Measurements from ENCODE around the gene RAB28. TPM values are rescaled to one million over a fixed set of nuclear protein-coding genes. Genes with fewer than 3 reads are reported as not detected.

Gene RAB28
- total and polyA plus RNA-seq, 2 experiments from 2014 or later, result 15.3 to 23.9 TPM

DNA sequence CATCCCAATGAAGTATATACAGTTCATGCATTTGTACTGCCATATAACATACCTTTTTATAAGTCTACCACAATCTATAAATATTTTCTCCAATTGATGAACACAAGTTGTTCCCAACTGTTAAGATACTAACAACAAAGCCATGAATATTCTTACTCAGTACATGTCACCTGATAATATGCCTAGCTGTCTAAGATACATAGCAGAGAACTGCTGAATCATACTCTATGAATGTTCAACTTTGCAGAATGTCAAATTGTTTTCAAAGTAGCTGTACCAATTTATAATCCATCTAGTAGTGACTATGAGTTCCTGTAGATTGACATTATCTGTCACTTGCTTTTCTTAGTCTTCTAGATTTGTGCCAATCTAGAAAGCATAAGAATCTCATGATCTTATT is 84.9 kb downstream of the RAB28 start:
- no peak for ATAC-seq
- no peak overlapping the region for H3K4me3 ChIP-seq
- Mint-ChIP-seq H3K4me3 (no peak overlapping the region), H3K4me1 (peaks cover 2% of the 10 kb centered on the region; the same call in 2 of the 3 replicates), H3K9me3 (no peaks in the 10 kb centered on the region), H3K27ac (no peak overlapping the region), H3K27me3 (ENCODE audit: insufficient read depth, low read depth, poor library complexity) (no peaks in the 10 kb centered on the region), H3K36me3 (ENCODE audit: low read depth) (no peaks in the 10 kb centered on the region)
- H3K4me1 ChIP-seq (ENCODE audit: insufficient read depth), result no peaks in the 10 kb centered on the region
- no peak for DNase-seq (ENCODE audit: low spot score)
- TF ChIP-seq ZNF331 (CRISPR knock-in tag; IDR thresholded peaks at IDR 0.05; ENCODE audit: low read depth) (no peak), STAT1 (IDR thresholded peaks at IDR 0.05; ENCODE audit: unreplicated experiment) (no peak), CREB1 (CRISPR knock-in tag; IDR thresholded peaks at IDR 0.05; ENCODE audit: low read depth) (no peak), ZNF114 (CRISPR knock-in tag; IDR thresholded peaks at IDR 0.05) (no peak), NANOG (IDR thresholded peaks at IDR 0.05; ENCODE audit: borderline replicate concordance) (no peak), EZH2phosphoT487 (IDR thresholded peaks at IDR 0.05; ENCODE audit: unreplicated experiment) (no peak), POLR2AphosphoS5 (IDR thresholded peaks at IDR 0.05; ENCODE audit: low read depth) (no peak)
- TF ChIP-seq, protein P1, sequence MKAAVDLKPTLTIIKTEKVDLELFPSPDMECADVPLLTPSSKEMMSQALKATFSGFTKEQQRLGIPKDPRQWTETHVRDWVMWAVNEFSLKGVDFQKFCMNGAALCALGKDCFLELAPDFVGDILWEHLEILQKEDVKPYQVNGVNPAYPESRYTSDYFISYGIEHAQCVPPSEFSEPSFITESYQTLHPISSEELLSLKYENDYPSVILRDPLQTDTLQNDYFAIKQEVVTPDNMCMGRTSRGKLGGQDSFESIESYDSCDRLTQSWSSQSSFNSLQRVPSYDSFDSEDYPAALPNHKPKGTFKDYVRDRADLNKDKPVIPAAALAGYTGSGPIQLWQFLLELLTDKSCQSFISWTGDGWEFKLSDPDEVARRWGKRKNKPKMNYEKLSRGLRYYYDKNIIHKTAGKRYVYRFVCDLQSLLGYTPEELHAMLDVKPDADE (IDR thresholded peaks at IDR 0.05), result no peak
- TF ChIP-seq, protein P2, sequence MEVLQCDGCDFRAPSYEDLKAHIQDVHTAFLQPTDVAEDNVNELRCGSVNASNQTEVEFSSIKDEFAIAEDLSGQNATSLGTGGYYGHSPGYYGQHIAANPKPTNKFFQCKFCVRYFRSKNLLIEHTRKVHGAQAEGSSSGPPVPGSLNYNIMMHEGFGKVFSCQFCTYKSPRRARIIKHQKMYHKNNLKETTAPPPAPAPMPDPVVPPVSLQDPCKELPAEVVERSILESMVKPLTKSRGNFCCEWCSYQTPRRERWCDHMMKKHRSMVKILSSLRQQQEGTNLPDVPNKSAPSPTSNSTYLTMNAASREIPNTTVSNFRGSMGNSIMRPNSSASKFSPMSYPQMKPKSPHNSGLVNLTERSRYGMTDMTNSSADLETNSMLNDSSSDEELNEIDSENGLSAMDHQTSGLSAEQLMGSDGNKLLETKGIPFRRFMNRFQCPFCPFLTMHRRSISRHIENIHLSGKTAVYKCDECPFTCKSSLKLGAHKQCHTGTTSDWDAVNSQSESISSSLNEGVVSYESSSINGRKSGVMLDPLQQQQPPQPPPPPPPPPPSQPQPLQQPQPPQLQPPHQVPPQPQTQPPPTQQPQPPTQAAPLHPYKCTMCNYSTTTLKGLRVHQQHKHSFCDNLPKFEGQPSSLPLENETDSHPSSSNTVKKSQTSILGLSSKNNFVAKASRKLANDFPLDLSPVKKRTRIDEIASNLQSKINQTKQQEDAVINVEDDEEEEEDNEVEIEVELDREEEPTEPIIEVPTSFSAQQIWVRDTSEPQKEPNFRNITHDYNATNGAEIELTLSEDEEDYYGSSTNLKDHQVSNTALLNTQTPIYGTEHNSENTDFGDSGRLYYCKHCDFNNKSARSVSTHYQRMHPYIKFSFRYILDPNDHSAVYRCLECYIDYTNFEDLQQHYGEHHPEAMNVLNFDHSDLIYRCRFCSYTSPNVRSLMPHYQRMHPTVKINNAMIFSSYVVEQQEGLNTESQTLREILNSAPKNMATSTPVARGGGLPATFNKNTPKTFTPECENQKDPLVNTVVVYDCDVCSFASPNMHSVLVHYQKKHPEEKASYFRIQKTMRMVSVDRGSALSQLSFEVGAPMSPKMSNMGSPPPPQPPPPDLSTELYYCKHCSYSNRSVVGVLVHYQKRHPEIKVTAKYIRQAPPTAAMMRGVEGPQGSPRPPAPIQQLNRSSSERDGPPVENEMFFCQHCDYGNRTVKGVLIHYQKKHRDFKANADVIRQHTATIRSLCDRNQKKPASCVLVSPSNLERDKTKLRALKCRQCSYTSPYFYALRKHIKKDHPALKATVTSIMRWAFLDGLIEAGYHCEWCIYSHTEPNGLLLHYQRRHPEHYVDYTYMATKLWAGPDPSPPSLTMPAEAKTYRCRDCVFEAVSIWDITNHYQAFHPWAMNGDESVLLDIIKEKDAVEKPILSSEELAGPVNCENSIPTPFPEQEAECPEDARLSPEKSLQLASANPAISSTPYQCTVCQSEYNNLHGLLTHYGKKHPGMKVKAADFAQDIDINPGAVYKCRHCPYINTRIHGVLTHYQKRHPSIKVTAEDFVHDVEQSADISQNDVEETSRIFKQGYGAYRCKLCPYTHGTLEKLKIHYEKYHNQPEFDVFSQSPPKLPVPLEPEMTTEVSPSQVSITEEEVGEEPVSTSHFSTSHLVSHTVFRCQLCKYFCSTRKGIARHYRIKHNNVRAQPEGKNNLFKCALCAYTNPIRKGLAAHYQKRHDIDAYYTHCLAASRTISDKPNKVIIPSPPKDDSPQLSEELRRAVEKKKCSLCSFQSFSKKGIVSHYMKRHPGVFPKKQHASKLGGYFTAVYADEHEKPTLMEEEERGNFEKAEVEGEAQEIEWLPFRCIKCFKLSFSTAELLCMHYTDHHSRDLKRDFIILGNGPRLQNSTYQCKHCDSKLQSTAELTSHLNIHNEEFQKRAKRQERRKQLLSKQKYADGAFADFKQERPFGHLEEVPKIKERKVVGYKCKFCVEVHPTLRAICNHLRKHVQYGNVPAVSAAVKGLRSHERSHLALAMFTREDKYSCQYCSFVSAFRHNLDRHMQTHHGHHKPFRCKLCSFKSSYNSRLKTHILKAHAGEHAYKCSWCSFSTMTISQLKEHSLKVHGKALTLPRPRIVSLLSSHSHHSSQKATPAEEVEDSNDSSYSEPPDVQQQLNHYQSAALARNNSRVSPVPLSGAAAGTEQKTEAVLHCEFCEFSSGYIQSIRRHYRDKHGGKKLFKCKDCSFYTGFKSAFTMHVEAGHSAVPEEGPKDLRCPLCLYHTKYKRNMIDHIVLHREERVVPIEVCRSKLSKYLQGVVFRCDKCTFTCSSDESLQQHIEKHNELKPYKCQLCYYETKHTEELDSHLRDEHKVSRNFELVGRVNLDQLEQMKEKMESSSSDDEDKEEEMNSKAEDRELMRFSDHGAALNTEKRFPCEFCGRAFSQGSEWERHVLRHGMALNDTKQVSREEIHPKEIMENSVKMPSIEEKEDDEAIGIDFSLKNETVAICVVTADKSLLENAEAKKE (CRISPR knock-in tag; IDR thresholded peaks at IDR 0.05), result no peak
- TF ChIP-seq, protein P3, sequence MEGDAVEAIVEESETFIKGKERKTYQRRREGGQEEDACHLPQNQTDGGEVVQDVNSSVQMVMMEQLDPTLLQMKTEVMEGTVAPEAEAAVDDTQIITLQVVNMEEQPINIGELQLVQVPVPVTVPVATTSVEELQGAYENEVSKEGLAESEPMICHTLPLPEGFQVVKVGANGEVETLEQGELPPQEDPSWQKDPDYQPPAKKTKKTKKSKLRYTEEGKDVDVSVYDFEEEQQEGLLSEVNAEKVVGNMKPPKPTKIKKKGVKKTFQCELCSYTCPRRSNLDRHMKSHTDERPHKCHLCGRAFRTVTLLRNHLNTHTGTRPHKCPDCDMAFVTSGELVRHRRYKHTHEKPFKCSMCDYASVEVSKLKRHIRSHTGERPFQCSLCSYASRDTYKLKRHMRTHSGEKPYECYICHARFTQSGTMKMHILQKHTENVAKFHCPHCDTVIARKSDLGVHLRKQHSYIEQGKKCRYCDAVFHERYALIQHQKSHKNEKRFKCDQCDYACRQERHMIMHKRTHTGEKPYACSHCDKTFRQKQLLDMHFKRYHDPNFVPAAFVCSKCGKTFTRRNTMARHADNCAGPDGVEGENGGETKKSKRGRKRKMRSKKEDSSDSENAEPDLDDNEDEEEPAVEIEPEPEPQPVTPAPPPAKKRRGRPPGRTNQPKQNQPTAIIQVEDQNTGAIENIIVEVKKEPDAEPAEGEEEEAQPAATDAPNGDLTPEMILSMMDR (conservative IDR thresholded peaks at IDR 0.05; ENCODE audit: low read depth in 2 of 2), result no peak
- H2AFZ ChIP-seq, result no peak overlapping the region
- no peak overlapping the region for H3K4me2 ChIP-seq
- no peaks in the 10 kb centered on the region for H3F3A ChIP-seq (replicated peaks; ENCODE audit: low read depth)
- no peaks in the 10 kb centered on the region for H3K36me3 ChIP-seq (ENCODE audit: insufficient read depth)
- no peaks in the 10 kb centered on the region for H3K79me2 ChIP-seq (replicated peaks; ENCODE audit: insufficient read depth)
- H3K9me2 ChIP-seq (ENCODE audit: insufficient read depth), result no peaks in the 10 kb centered on the region
- H4K20me1 ChIP-seq (replicated peaks; ENCODE audit: insufficient read depth), result no peaks in the 10 kb centered on the region; the same call in 1 of the 2 replicates
- H3K27me3 ChIP-seq (ENCODE audit: insufficient read depth), result no peaks in the 10 kb centered on the region
- no peak overlapping the region for H3K27ac ChIP-seq (ENCODE audit: low read depth)
